Sigmoid colon (tissue), 4 donors: Measurements from ENCODE around the gene WWTR1.

Source experiments
- CTCF ChIP-seq, 4 experiments: fragments of 450-650 bp in 3 of 4; fragments of 200-600 bp in 1 of 4; IDR thresholded peaks; one replicate each; pipeline ENCODE4 v1.5.1; 2016 to 2019; ENCODE audit warnings: antibody characterized with exemption in 4 of 4, mild to moderate bottlenecking in 3 of 4, moderate library complexity in 2 of 4
- EP300 ChIP-seq, 4 donors: sonication (generic); formaldehyde crosslinking; IDR thresholded peaks; one replicate each; pipeline ENCODE4 v1.6.1; 2017; ENCODE audit warnings: antibody characterized with exemption in 4 of 4
- POLR2A ChIP-seq, 2 donors: fragments of 450-650 bp; IDR thresholded peaks; one replicate each; pipeline ENCODE4 v1.6.1; 2016; ENCODE audit warnings: antibody characterized with exemption in 2 of 2, mild to moderate bottlenecking in 2 of 2, moderate library complexity in 2 of 2
- POLR2AphosphoS5 ChIP-seq, 4 donors: sonication (generic); formaldehyde crosslinking; IDR thresholded peaks; one replicate each; pipeline ENCODE4 v1.6.1; 2017; ENCODE audit warnings: antibody characterized with exemption in 4 of 4

- no peak for TF ChIP-seq CTCF (IDR thresholded peaks at IDR 0.05)
- TF ChIP-seq POLR2A (IDR thresholded peaks at IDR 0.05): no peak
- no peak for TF ChIP-seq POLR2AphosphoS5 (IDR thresholded peaks at IDR 0.05)
- TF ChIP-seq EP300 (IDR thresholded peaks at IDR 0.05): no peak
These were observed 185.6 kb downstream of the WWTR1 start for GRCh38 chr3:149472030-149472797.
